GM23338 (cell line): Measurements from ENCODE around the gene ACOT6. TPM values are rescaled to one million over a fixed set of nuclear protein-coding genes. Genes with fewer than 3 reads are reported as not detected.

Source experiments
- ATAC-seq: fragments of 200-7000 bp; cut with Tn5 transposase; 3 replicates; pipeline ENCODE4 v1.9.1; 2020
- DNase-seq: peaks from one replicate; pipeline ENCODE4 v3.0.0-alpha.2; 2015; ENCODE audit warnings: low spot score
- H2AFZ ChIP-seq: fragments of 200-600 bp; sonication (generic); 2 replicates; pipeline ENCODE4 v1.8.0; 2016; ENCODE audit warnings: antibody characterized with exemption, mild to moderate bottlenecking, moderate library complexity
- H3F3A ChIP-seq: fragments of 200-600 bp; sonication (generic); replicated peaks from 2 replicates; pipeline ENCODE4 v1.8.0; 2017; ENCODE audit warnings: antibody characterized with exemption, mixed run types, low read depth
- H3K27ac ChIP-seq: fragments of 200-600 bp; sonication (generic); 2 replicates; pipeline ENCODE4 v1.6.1; 2016; ENCODE audit warnings: low read depth
- H3K27me3 ChIP-seq: fragments of 200-600 bp; sonication (generic); 2 replicates; pipeline ENCODE4 v1.8.0; 2016; ENCODE audit warnings: mild to moderate bottlenecking, mixed run types, moderate library complexity; ENCODE audit not compliant: insufficient read depth
- H3K36me3 ChIP-seq: fragments of 200-600 bp; sonication (generic); 2 replicates; pipeline ENCODE4 v1.8.0; 2016; ENCODE audit warnings: mild to moderate bottlenecking; ENCODE audit not compliant: insufficient read depth
- H3K4me1 ChIP-seq: fragments of 200-600 bp; sonication (generic); 2 replicates; pipeline ENCODE4 v1.8.0; 2016; ENCODE audit warnings: mild to moderate bottlenecking, moderate library complexity; ENCODE audit not compliant: insufficient read depth
- H3K4me2 ChIP-seq: fragments of 200-600 bp; sonication (generic); 2 replicates; pipeline ENCODE4 v1.7.1; 2017; ENCODE audit warnings: mixed run types
- H3K4me3 ChIP-seq: fragments of 200-600 bp; sonication (generic); 2 replicates; pipeline ENCODE4 v1.6.1; 2016; ENCODE audit warnings: mixed run types
- H3K79me2 ChIP-seq: fragments of 200-600 bp; sonication (generic); replicated peaks from 2 replicates; pipeline ENCODE4 v1.8.0; 2017; ENCODE audit warnings: mild to moderate bottlenecking; ENCODE audit not compliant: insufficient read depth
- H3K9me2 ChIP-seq: fragments of 200-600 bp; sonication (generic); 2 replicates; pipeline ENCODE4 v1.8.0; 2017; ENCODE audit not compliant: insufficient read depth
- H4K20me1 ChIP-seq: fragments of 200-600 bp; sonication (generic); replicated peaks from 2 replicates; pipeline ENCODE4 v1.8.0; 2017; ENCODE audit warnings: mild to moderate bottlenecking; ENCODE audit not compliant: insufficient read depth
- H3K27ac Mint-ChIP-seq: 2 replicates; pipeline ENCODE4 v1.8.0; 2020; ENCODE audit warnings: inconsistent platforms, mild to moderate bottlenecking, moderate library complexity, mixed read lengths
- H3K27me3 Mint-ChIP-seq: 3 replicates; pipeline ENCODE4 v1.8.0; 2022; ENCODE audit warnings: low read depth, mild to moderate bottlenecking, moderate library complexity, mixed read lengths, inconsistent platforms; ENCODE audit not compliant: insufficient read depth, poor library complexity
- H3K36me3 Mint-ChIP-seq: 3 replicates; pipeline ENCODE4 v1.8.0; 2021; ENCODE audit warnings: low read depth, mild to moderate bottlenecking, inconsistent platforms, moderate library complexity, mixed read lengths
- H3K4me1 Mint-ChIP-seq: 3 replicates; pipeline ENCODE4 v1.8.0; 2020; ENCODE audit warnings: mild to moderate bottlenecking, inconsistent platforms, mixed read lengths
- H3K4me3 Mint-ChIP-seq: 3 replicates; pipeline ENCODE4 v1.8.0; 2021; ENCODE audit warnings: moderate library complexity, mild to moderate bottlenecking, inconsistent platforms, mixed read lengths
- H3K9me3 Mint-ChIP-seq: 3 replicates; pipeline ENCODE4 v1.8.0; 2020; ENCODE audit warnings: moderate library complexity, mild to moderate bottlenecking, inconsistent platforms, mixed read lengths
- CREB1 ChIP-seq: fragments of 250-450 bp; sonication (Bioruptor Pico); IDR thresholded peaks from 2 replicates; pipeline ENCODE4 v1.5.0; 2020; ENCODE audit warnings: low read depth, mild to moderate bottlenecking, moderate library complexity
- EZH2 ChIP-seq: fragments of 200-600 bp; sonication (generic); IDR thresholded peaks from one replicate; pipeline ENCODE4 v1.8.0; 2017; ENCODE audit warnings: antibody characterized with exemption, mild to moderate bottlenecking, low read depth; ENCODE audit not compliant: unreplicated experiment
- EZH2phosphoT487 ChIP-seq: fragments of 200-600 bp; sonication (generic); IDR thresholded peaks from one replicate; pipeline ENCODE4 v1.8.1; 2018; ENCODE audit warnings: antibody characterized with exemption; ENCODE audit not compliant: unreplicated experiment
- JUNB ChIP-seq: IDR thresholded peaks from one replicate; pipeline ENCODE4 v1.6.1; 2016; ENCODE audit warnings: antibody characterized with exemption; ENCODE audit not compliant: unreplicated experiment
- NANOG ChIP-seq: IDR thresholded peaks from 2 replicates; pipeline ENCODE4 v1.6.1; 2016; ENCODE audit warnings: antibody characterized with exemption, borderline replicate concordance
- POLR2AphosphoS5 ChIP-seq: IDR thresholded peaks from 2 replicates; pipeline ENCODE4 v1.6.1; 2016; ENCODE audit warnings: antibody characterized with exemption, low read depth
- STAT1 ChIP-seq: IDR thresholded peaks from one replicate; pipeline ENCODE4 v1.6.1; 2016; ENCODE audit warnings: antibody characterized with exemption; ENCODE audit not compliant: unreplicated experiment
- ZNF114 ChIP-seq: fragments of 250-450 bp; sonication (Bioruptor Pico); IDR thresholded peaks from 2 replicates; pipeline ENCODE4 v1.5.0; 2020; ENCODE audit warnings: mild to moderate bottlenecking, moderate library complexity
- ZNF331 ChIP-seq: fragments of 250-450 bp; sonication (Bioruptor Pico); IDR thresholded peaks from 2 replicates; pipeline ENCODE4 v1.5.0; 2020; ENCODE audit warnings: low read depth, mild to moderate bottlenecking, moderate library complexity
- polyA plus RNA-seq: library from polyadenylated mRNA; unstranded; fragments of >200 nt; fragmentation: Nextera tagmentation; extraction: Ambion mirVana; gene quantifications from 2 replicates; pipeline ENCODE4 v1.2.1, GENCODE V29; 2016
- total RNA-seq: library from RNA; depleted of rRNA; stranded (reverse); fragments of >200 nt; shearing (Covaris generic); gene quantifications from 2 replicates; pipeline ENCODE4 v1.2.3, GENCODE V29; 2014
- TF ChIP-seq, protein P1 (sequence below): IDR thresholded peaks from 2 replicates; pipeline ENCODE4 v1.6.1; 2016; ENCODE audit warnings: antibody characterized with exemption
- TF ChIP-seq, protein P2 (sequence below): IDR thresholded peaks from one replicate; pipeline ENCODE4 v1.6.1; 2018; ENCODE audit warnings: antibody characterized with exemption; ENCODE audit not compliant: unreplicated experiment
- TF ChIP-seq, protein P3 (sequence below), 2 experiments: fragments of 200-600 bp in 1 of 2; sonication (generic) in 1 of 2; conservative IDR thresholded peaks; 2 replicates each; pipeline versions ENCODE4 v1.5.1 to v1.6.1; 2016 to 2017; ENCODE audit warnings: antibody characterized with exemption in 2 of 2, low read depth in 2 of 2, mild to moderate bottlenecking in 2 of 2, moderate library complexity in 1 of 2
- TF ChIP-seq, protein P4 (sequence below): fragments of 250-450 bp; sonication (Bioruptor Pico); IDR thresholded peaks from 2 replicates; pipeline ENCODE4 v1.5.0; 2020; ENCODE audit warnings: mild to moderate bottlenecking, moderate library complexity

ACOT6 gene
- total and polyA plus RNA-seq, 2 experiments from 2014 or later: 0.44 to 0.83 TPM

DNA sequence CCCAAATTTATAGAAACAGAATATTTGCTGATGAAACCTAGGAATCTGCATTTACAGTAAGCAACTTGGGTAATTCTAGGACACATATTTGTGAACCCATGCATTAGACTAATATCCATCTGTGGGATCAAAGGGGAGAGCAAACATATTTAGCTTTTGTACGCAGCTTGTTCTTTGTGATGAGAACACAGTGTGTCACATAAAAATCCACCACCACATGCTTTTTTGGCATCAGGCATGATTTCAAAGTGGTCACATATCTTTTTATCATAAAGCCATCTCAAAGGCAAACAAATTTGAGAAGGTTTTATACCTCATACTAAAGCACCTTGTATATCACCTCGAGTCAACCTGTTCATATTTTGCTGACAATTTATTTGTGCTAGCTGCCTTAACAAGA lies 48.2 kb downstream of the ACOT6 start (continued):
- no peak for TF ChIP-seq EZH2phosphoT487
- TF ChIP-seq EZH2: no peak

DNA sequence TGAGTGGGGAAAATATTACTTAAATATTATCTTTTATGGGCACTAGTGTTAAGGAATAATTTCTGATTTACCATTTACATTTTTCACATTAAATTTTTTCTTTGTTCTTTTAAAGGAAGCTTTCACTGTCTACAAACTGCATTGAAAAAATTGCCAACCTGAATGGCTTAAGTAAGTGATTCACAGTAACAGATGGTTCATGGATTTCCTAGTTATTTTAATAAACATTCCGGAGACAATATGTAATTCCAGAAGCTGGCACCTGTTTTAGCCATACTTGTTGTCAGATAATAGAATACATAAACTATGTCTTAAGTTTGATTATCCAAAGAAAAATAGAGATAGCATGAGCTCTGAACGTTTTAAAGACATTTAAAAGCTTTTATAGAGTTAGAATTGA lies 49.6 kb downstream of the ACOT6 start:
- H3K9me3 Mint-ChIP-seq: no peaks in the 10 kb centered on the region
- no peak for ATAC-seq

More for the DNA sequence above, 49.6 kb downstream of the ACOT6 start:
- no peaks in the 10 kb centered on the region for H3K4me1 Mint-ChIP-seq
- H3K4me2 ChIP-seq: no peak overlapping the region
- H2AFZ ChIP-seq: no peak overlapping the region
- H3K4me3 ChIP-seq: no peak overlapping the region
- H3K36me3 ChIP-seq: no peaks in the 10 kb centered on the region
- no peak overlapping the region for H3K27ac ChIP-seq
- H3K27me3 Mint-ChIP-seq: peaks cover 8% of the 10 kb centered on the region
- H3K27me3 ChIP-seq: no peaks in the 10 kb centered on the region
- H3K9me2 ChIP-seq: no peaks in the 10 kb centered on the region
- no peak overlapping the region for H3K4me3 Mint-ChIP-seq
- TF ChIP-seq NANOG (no peak), EZH2phosphoT487 (no peak), ZNF331 (CRISPR knock-in tag) (no peak), STAT1 (no peak), EZH2 (no peak), POLR2AphosphoS5 (no peak), ZNF114 (CRISPR knock-in tag) (no peak), JUNB (no peak), CREB1 (CRISPR knock-in tag) (no peak)
- TF ChIP-seq, protein P1, sequence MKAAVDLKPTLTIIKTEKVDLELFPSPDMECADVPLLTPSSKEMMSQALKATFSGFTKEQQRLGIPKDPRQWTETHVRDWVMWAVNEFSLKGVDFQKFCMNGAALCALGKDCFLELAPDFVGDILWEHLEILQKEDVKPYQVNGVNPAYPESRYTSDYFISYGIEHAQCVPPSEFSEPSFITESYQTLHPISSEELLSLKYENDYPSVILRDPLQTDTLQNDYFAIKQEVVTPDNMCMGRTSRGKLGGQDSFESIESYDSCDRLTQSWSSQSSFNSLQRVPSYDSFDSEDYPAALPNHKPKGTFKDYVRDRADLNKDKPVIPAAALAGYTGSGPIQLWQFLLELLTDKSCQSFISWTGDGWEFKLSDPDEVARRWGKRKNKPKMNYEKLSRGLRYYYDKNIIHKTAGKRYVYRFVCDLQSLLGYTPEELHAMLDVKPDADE: no peak
- TF ChIP-seq, protein P2, sequence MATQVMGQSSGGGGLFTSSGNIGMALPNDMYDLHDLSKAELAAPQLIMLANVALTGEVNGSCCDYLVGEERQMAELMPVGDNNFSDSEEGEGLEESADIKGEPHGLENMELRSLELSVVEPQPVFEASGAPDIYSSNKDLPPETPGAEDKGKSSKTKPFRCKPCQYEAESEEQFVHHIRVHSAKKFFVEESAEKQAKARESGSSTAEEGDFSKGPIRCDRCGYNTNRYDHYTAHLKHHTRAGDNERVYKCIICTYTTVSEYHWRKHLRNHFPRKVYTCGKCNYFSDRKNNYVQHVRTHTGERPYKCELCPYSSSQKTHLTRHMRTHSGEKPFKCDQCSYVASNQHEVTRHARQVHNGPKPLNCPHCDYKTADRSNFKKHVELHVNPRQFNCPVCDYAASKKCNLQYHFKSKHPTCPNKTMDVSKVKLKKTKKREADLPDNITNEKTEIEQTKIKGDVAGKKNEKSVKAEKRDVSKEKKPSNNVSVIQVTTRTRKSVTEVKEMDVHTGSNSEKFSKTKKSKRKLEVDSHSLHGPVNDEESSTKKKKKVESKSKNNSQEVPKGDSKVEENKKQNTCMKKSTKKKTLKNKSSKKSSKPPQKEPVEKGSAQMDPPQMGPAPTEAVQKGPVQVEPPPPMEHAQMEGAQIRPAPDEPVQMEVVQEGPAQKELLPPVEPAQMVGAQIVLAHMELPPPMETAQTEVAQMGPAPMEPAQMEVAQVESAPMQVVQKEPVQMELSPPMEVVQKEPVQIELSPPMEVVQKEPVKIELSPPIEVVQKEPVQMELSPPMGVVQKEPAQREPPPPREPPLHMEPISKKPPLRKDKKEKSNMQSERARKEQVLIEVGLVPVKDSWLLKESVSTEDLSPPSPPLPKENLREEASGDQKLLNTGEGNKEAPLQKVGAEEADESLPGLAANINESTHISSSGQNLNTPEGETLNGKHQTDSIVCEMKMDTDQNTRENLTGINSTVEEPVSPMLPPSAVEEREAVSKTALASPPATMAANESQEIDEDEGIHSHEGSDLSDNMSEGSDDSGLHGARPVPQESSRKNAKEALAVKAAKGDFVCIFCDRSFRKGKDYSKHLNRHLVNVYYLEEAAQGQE: no peak
- TF ChIP-seq, protein P3, sequence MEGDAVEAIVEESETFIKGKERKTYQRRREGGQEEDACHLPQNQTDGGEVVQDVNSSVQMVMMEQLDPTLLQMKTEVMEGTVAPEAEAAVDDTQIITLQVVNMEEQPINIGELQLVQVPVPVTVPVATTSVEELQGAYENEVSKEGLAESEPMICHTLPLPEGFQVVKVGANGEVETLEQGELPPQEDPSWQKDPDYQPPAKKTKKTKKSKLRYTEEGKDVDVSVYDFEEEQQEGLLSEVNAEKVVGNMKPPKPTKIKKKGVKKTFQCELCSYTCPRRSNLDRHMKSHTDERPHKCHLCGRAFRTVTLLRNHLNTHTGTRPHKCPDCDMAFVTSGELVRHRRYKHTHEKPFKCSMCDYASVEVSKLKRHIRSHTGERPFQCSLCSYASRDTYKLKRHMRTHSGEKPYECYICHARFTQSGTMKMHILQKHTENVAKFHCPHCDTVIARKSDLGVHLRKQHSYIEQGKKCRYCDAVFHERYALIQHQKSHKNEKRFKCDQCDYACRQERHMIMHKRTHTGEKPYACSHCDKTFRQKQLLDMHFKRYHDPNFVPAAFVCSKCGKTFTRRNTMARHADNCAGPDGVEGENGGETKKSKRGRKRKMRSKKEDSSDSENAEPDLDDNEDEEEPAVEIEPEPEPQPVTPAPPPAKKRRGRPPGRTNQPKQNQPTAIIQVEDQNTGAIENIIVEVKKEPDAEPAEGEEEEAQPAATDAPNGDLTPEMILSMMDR (conservative IDR thresholded peaks at IDR 0.05; ENCODE audit: low read depth in 2 of 2): no peak
- TF ChIP-seq, protein P4, sequence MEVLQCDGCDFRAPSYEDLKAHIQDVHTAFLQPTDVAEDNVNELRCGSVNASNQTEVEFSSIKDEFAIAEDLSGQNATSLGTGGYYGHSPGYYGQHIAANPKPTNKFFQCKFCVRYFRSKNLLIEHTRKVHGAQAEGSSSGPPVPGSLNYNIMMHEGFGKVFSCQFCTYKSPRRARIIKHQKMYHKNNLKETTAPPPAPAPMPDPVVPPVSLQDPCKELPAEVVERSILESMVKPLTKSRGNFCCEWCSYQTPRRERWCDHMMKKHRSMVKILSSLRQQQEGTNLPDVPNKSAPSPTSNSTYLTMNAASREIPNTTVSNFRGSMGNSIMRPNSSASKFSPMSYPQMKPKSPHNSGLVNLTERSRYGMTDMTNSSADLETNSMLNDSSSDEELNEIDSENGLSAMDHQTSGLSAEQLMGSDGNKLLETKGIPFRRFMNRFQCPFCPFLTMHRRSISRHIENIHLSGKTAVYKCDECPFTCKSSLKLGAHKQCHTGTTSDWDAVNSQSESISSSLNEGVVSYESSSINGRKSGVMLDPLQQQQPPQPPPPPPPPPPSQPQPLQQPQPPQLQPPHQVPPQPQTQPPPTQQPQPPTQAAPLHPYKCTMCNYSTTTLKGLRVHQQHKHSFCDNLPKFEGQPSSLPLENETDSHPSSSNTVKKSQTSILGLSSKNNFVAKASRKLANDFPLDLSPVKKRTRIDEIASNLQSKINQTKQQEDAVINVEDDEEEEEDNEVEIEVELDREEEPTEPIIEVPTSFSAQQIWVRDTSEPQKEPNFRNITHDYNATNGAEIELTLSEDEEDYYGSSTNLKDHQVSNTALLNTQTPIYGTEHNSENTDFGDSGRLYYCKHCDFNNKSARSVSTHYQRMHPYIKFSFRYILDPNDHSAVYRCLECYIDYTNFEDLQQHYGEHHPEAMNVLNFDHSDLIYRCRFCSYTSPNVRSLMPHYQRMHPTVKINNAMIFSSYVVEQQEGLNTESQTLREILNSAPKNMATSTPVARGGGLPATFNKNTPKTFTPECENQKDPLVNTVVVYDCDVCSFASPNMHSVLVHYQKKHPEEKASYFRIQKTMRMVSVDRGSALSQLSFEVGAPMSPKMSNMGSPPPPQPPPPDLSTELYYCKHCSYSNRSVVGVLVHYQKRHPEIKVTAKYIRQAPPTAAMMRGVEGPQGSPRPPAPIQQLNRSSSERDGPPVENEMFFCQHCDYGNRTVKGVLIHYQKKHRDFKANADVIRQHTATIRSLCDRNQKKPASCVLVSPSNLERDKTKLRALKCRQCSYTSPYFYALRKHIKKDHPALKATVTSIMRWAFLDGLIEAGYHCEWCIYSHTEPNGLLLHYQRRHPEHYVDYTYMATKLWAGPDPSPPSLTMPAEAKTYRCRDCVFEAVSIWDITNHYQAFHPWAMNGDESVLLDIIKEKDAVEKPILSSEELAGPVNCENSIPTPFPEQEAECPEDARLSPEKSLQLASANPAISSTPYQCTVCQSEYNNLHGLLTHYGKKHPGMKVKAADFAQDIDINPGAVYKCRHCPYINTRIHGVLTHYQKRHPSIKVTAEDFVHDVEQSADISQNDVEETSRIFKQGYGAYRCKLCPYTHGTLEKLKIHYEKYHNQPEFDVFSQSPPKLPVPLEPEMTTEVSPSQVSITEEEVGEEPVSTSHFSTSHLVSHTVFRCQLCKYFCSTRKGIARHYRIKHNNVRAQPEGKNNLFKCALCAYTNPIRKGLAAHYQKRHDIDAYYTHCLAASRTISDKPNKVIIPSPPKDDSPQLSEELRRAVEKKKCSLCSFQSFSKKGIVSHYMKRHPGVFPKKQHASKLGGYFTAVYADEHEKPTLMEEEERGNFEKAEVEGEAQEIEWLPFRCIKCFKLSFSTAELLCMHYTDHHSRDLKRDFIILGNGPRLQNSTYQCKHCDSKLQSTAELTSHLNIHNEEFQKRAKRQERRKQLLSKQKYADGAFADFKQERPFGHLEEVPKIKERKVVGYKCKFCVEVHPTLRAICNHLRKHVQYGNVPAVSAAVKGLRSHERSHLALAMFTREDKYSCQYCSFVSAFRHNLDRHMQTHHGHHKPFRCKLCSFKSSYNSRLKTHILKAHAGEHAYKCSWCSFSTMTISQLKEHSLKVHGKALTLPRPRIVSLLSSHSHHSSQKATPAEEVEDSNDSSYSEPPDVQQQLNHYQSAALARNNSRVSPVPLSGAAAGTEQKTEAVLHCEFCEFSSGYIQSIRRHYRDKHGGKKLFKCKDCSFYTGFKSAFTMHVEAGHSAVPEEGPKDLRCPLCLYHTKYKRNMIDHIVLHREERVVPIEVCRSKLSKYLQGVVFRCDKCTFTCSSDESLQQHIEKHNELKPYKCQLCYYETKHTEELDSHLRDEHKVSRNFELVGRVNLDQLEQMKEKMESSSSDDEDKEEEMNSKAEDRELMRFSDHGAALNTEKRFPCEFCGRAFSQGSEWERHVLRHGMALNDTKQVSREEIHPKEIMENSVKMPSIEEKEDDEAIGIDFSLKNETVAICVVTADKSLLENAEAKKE (CRISPR knock-in tag): no peak
- no peaks in the 10 kb centered on the region for H3K79me2 ChIP-seq
- no peaks in the 10 kb centered on the region for H3F3A ChIP-seq
- H3K4me1 ChIP-seq: no peaks in the 10 kb centered on the region
- peaks cover 9% of the 10 kb centered on the region; the same call in 2 of the 3 replicates for H3K36me3 Mint-ChIP-seq
- H4K20me1 ChIP-seq: no peaks in the 10 kb centered on the region
- H3K27ac Mint-ChIP-seq: no peak overlapping the region
- DNase-seq: no peak
